Measurements from ENCODE around the gene PPWD1.
A peak's percentile ranks its signal among the peaks of the same experiment; 100 is the strongest.

PPWD1 gene

GRCh38 chr5:65624025-65624570 lies 61.0 kb downstream of the PPWD1 start, which contains the start of gene TRIM23:
TSS of gene TRIM23 (minus strand) at chr5:65624333. CDS start at chr5:65624274, 59 bp downstream.
- peak; percentile 92 for DNase-seq

- DNase-seq, result peak; percentile 82
Observed at GRCh38 chr5:65624571-65625555, 61.8 kb downstream of the PPWD1 start, which contains the start of the genes SHLD3 and TRAPPC13. TSS of gene SHLD3 (plus strand) at chr5:65625027. CDS start at chr5:65629588, 4,561 bp downstream. TSS of gene TRAPPC13 (plus strand) at chr5:65625027. CDS start at chr5:65625061, 34 bp downstream.

GRCh38 chr5:65625743-65626142 lies 62.6 kb downstream of the PPWD1 start:
- DNase-seq, result no peak

GRCh38 chr5:65630981-65631380 lies 67.9 kb downstream of the PPWD1 start:
- no peak for DNase-seq
